Activated CD4-positive, CD25-positive, alpha-beta regulatory T cell treated with anti-CD3 and anti-CD28 coated beads, Interleukin-2, amount 50 U/mL, for 72 hours (primary cell): ENCODE data around the gene ARG2.

Experiments used
- DNase-seq: peaks from one replicate; pipeline ENCODE4 v3.0.0; 2021

Gene ARG2

GRCh38 chr14:67694791-67695393 lies 75.2 kb downstream of the ARG2 start:
- peak; percentile 65 for DNase-seq

GRCh38 chr14:67695394-67695949 lies 75.8 kb downstream of the ARG2 start, which contains the start of gene RDH11:
TSS of gene RDH11 (minus strand) at chr14:67695764. CDS start at chr14:67695703, 61 bp downstream.
- DNase-seq, result peak; percentile 67

GRCh38 chr14:67697006-67697405 lies 77.3 kb downstream of the ARG2 start:
- no peak for DNase-seq

GRCh38 chr14:67698179-67698578 lies 78.5 kb downstream of the ARG2 start:
- DNase-seq, result no peak
